B cell (primary cell): ENCODE results near the gene PPP6R1.

Experiments used
- EZH2 ChIP-seq: IDR thresholded peaks from 2 replicates; pipeline ENCODE4 v1.6.1; 2012; ENCODE audit warnings: borderline replicate concordance, low read depth, mild to moderate bottlenecking, moderate library complexity, low read length; ENCODE audit not compliant: insufficient read depth, poor library complexity, severe bottlenecking
- TF ChIP-seq, protein P1 (sequence below): fragments of 200-600 bp; IDR thresholded peaks from one replicate; pipeline ENCODE4 v1.8.0; 2022; ENCODE audit warnings: antibody characterized with exemption, mild to moderate bottlenecking

DNA sequence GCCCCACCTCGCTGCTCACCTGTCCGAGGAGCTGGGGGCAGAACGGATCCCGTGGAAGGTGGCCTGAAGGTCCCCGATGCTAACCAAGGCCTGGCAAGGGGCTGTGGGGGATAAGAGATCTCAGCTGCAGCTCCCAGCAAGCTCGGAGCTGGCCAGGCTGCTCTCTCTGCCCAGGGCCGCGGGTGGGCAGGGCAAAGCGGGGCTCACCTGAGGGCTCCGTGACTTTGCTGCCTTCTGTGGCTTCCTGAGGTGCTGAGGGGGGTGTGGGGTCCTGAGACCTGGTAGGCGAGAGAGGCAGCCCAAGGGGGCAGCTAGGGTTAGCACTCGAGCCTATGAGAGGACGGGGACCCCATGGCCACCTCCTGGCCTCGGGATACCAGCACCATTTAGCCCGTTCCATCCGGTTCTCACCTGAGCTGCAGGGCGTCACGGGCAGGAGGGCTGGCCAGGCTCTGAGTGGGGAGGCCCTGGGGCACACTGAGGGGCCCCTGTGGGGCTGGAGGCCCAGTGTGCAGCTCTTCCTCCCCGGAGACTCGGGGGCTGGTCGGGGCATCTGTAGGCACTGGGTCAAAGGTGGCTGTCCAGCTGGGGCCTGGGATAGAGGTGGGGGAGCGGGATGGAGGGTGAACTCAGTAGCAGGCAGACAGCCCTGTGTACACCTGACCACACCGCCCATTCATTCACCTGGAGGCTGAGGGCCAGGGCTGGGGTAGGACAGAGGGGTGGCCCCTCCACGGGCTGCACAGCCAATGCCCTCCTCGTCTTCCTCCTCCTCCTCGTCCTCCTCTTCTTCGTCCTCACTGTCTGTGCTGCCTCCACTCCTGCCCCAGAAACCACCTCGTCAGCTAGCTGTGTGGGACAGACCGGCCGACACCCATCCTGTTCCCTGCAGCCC is 27.2 kb downstream of the PPP6R1 start:
- TF ChIP-seq, protein P1, sequence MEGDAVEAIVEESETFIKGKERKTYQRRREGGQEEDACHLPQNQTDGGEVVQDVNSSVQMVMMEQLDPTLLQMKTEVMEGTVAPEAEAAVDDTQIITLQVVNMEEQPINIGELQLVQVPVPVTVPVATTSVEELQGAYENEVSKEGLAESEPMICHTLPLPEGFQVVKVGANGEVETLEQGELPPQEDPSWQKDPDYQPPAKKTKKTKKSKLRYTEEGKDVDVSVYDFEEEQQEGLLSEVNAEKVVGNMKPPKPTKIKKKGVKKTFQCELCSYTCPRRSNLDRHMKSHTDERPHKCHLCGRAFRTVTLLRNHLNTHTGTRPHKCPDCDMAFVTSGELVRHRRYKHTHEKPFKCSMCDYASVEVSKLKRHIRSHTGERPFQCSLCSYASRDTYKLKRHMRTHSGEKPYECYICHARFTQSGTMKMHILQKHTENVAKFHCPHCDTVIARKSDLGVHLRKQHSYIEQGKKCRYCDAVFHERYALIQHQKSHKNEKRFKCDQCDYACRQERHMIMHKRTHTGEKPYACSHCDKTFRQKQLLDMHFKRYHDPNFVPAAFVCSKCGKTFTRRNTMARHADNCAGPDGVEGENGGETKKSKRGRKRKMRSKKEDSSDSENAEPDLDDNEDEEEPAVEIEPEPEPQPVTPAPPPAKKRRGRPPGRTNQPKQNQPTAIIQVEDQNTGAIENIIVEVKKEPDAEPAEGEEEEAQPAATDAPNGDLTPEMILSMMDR, result no peak
- no peak for TF ChIP-seq EZH2
